NCI-H2227 treated with DMSO at 0.1 percent for 48 hours (cell line): ENCODE results near the gene CA4.
A peak's percentile ranks its signal among the peaks of the same experiment; 100 is the strongest.
"Not testable (repeated sequence)": the region's sequence is repeated elsewhere in the genome, so short reads cannot be mapped to it uniquely, and the experiment has no call there.

ENCODE experiments used
- DNase-seq: peaks from one replicate; lab custom pipeline; 2025; lab: John Stamatoyannopoulos, UW

The CA4 gene

GRCh38 chr17:60176763-60177162 is 27.0 kb downstream of the CA4 start:
- DNase-seq, result peak; percentile 51

- DNase-seq, result not testable (repeated sequence)
Measured at GRCh38 chr17:60178180-60178579, 28.4 kb downstream of the CA4 start.

- not testable (repeated sequence) for DNase-seq
Measured at GRCh38 chr17:60180380-60180779, 30.6 kb downstream of the CA4 start.

- DNase-seq, result peak; percentile 21
Measured at GRCh38 chr17:60186372-60186771, 36.6 kb downstream of the CA4 start.

DNA sequence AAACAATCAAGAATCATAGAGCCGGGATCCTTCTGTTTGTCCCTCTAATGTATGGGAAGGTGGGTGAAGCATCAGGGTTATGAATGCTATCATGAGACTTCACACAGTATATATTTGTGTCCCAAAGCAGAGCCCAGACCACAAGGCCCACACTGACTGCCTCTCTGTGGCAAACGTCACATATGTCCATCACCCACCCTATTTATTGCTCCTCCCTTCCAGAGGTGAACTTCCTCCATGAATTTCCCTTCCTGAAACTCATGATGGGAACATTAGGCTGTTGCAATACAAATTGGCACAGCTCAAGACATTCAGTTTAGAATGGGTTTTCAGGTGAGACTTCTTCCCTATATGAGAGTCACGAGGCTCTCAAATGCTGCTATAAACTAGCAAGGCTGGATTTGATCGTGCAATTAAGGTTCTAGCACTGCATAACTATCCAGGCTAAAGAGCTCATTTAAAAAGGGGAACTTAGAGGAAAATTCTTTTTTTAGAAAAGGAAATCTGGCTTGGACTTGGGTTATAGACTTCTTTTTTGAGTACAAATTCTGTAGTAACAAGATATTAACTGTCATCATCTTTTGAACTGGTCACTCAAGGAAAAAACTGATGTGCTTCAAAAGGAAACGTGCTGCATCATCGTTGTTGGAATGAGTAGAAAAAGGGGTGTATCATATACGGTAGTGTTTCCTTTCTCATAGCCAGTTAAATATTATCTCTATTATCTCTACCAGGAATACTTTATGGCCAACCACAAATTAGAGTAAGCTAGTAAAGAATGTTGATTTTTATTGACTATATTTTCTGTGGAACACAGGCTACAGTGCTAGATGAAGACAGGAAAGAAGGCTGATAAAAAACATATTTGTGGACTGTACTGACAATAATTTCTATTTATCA is 37.3 kb downstream of the CA4 start:
- DNase-seq, result not testable (repeated sequence)

DNA sequence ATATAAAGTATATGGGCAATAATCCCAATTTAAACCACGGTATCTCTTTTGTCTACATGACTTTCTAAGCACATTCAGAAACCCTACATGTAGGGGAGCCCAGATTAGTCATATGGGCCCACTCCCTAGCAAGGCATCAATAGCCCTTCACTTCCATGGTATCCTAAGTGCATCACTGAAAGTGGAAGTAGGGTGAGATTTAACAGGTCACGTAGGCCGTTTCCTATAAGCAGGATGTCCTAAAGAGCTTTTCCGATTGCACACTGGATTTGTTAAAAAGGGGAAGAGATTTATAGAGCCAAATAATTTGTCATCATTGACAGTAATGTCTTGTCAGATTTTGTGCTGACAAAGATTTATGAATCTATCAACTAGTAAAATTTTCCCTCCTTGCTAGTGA is 39.0 kb downstream of the CA4 start:
- DNase-seq, result no peak

GRCh38 chr17:60190032-60190431 is 40.3 kb downstream of the CA4 start:
- DNase-seq, result not testable (repeated sequence)

GRCh38 chr17:60193032-60193431 is 43.3 kb downstream of the CA4 start:
- not testable (repeated sequence) for DNase-seq

DNA sequence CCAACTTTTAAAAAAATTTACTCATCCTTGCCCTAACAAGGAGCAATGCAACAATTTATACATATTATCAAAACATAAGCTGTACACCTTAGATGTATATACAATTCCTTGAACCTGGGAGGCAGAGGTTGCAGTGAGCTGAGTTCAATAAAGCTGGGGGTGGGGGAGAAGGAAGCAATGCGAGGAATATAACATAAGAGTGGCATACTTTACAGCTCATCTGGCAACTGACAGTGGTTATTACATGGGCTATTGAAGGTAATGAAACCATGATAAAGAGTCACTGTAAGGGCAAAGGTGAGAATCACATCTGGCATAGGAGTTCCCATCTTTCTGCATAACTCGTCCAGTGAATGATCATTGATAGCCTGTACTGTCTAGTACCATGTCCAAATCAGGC is 43.7 kb downstream of the CA4 start:
- no peak for DNase-seq

DNA sequence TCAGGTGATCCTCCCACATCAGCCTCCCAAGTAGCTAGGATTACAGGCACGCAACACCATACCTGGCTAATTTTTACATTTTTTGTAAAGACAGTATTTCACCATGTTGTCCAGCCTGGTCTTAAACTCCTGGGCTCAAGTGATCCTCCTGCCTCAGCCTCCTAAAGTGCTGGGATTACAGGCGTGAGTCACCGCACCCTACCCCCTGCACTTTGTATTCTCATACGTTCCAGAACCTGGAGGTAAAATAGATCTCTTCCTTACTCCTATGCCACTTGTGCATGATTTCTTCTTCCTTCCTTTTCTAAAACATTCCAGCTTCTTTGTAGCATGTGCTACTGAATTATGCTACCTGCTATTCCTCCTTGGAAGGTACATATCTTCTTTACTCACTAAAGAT is 44.4 kb downstream of the CA4 start:
- not testable (repeated sequence) for DNase-seq

GRCh38 chr17:60198630-60199029 is 48.9 kb downstream of the CA4 start:
- not testable (repeated sequence) for DNase-seq

GRCh38 chr17:60205782-60206181 is 56.0 kb downstream of the CA4 start:
- not testable (repeated sequence) for DNase-seq

- not testable (repeated sequence) for DNase-seq
Measured at GRCh38 chr17:60208302-60208701, 58.5 kb downstream of the CA4 start.
